AG04449 (cell line): ENCODE measurements around the gene OR8H3.

Experiments used
- CTCF ChIA-PET: fragments of 350-600 bp; formaldehyde crosslinking; extraction: SDS; loops from one replicate; lab custom pipeline; 2021; ENCODE audit warnings: antibody characterized with exemption; lab: Yijun Ruan, JAX
- POLR2A ChIA-PET: fragments of 400-600, 350-600 bp; formaldehyde crosslinking; extraction: SDS; loops from one replicate; lab custom pipeline; 2020; ENCODE audit warnings: antibody characterized with exemption, inconsistent platforms; lab: Yijun Ruan, JAX
- DNase-seq: peaks from one replicate; pipeline ENCODE4 v3.0.0-alpha.2; 2010; ENCODE audit warnings: low read depth, low spot score
- H3K4me3 ChIP-seq: 2 replicates; pipeline ENCODE4 v1.5.1; 2011; ENCODE audit warnings: low read depth, mild to moderate bottlenecking, control low read depth, low read length
- TF ChIP-seq, protein P1 (sequence below): IDR thresholded peaks from one replicate; pipeline ENCODE4 v1.5.1; 2011; ENCODE audit warnings: mild to moderate bottlenecking, moderate library complexity, low read length, control low read depth, inconsistent platforms; ENCODE audit not compliant: insufficient read depth; ENCODE audit errors: missing control alignments

OR8H3 gene

DNA sequence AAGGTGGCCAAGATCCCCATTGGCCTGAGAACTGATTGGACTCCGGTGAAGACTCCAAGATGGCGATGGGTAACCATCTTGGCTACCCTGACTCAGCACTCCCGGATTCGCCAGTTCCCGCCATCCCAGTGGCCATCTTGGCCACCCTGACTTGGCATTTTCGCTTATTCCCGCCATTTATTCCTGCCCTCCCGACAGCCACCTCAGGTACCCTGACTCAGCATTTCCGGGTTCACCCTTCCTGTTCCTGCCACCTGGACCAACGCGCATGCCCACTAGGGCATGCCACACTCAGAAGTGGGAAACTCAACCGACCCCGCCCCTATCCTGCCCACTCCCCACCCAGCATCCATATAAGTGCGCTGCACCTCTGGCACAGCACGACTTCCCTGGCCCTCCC lies 30.2 kb downstream of the OR8H3 start:
- TF ChIP-seq, protein P1, sequence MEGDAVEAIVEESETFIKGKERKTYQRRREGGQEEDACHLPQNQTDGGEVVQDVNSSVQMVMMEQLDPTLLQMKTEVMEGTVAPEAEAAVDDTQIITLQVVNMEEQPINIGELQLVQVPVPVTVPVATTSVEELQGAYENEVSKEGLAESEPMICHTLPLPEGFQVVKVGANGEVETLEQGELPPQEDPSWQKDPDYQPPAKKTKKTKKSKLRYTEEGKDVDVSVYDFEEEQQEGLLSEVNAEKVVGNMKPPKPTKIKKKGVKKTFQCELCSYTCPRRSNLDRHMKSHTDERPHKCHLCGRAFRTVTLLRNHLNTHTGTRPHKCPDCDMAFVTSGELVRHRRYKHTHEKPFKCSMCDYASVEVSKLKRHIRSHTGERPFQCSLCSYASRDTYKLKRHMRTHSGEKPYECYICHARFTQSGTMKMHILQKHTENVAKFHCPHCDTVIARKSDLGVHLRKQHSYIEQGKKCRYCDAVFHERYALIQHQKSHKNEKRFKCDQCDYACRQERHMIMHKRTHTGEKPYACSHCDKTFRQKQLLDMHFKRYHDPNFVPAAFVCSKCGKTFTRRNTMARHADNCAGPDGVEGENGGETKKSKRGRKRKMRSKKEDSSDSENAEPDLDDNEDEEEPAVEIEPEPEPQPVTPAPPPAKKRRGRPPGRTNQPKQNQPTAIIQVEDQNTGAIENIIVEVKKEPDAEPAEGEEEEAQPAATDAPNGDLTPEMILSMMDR = no peak
- ChIA-PET CTCF (no interaction called here), POLR2A (no interaction called here)
- no peak for DNase-seq
- no peak overlapping the region for H3K4me3 ChIP-seq

DNA sequence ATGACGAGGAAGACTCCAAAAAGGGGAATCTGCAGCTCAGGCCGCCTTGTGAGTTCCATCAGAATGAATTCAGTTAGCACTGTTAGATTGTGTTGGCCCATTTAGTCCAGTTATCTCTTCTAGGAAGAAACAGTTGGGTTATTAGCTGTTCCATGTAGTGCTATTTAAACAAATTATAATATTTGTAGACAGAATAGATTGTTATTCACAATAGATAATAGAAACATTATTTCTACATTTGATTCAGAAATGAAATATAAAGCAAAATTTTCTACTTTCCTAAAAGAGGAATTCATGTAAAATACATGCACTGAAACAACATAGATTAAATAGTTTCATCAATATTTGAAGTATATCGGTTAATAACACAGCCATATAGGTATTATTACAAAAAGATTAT lies 38.0 kb downstream of the OR8H3 start, which contains the start of gene OR8K5:
OR8K5 (minus strand) TSS at position 101 of the 400 bp plus-strand sequence; CDS start at position 101, 0 bp downstream.
- ChIA-PET POLR2A (no interaction called here), CTCF (no interaction called here)
- no peak within 1 kb of the TSS for H3K4me3 ChIP-seq
- no peak for DNase-seq
- TF ChIP-seq, protein P1 = no peak

DNA sequence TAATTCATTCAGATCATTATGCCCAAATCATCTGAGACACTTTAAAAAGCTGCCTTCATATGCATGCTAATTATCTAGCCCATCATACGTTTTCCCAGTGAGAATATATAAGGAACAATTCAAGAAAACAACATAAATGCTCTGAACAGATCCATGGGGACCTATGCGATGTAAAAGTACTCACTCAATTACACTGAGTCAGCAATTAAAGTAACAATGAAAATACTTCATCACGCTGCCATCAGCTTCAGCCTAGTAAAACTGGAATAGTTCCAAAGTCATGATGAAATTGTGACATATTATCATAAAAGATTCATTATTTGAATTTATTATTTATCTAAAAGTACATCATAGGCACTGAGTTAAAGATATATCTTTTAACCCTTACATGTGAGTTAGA lies 41.6 kb downstream of the OR8H3 start:
- ChIA-PET CTCF (no interaction called here), POLR2A (no interaction called here)
- TF ChIP-seq, protein P1 = no peak
- no peak for DNase-seq
- no peak overlapping the region for H3K4me3 ChIP-seq

DNA sequence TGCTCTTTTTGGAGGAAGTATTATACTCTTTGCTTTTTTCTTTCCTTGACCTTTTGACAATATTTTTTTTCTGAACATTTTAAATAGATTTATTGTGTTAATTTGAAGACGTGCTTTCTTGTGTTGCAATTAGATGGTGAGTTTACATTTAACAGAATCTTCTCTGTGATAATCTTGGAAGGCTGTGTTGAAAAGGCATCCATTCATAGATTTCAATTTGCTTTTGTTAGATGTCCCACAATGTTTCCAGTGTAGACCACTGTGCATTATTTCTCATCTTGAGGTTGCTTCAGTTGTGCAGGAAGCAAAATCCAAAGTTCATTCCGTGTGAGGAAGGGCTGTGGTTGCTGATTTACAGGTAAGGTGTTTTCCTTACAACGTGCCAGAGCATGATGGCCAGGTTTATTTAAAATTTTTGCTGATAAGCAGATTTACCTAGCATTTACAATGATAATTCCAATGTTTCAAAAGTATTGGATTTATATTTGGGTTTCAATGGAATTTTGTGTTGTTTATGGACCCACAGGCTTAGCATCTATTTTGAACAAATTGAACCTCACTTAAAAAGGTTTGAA lies 50.2 kb downstream of the OR8H3 start:
- TF ChIP-seq, protein P1 = no peak
- POLR2A ChIA-PET = no interaction called here
- no peak overlapping the region for H3K4me3 ChIP-seq
- CTCF ChIA-PET = no interaction called here
- DNase-seq = no peak
